GM18909 (cell line): ENCODE results near the gene HYI.
"Not testable (repeated sequence)": the region's sequence is repeated elsewhere in the genome, so short reads cannot be mapped to it uniquely, and the experiment has no call there.

ENCODE experiments used
- ATAC-seq: cut with Tn5 transposase; IDR thresholded peaks from one replicate; pipeline ENCODE4 v1.9.1; 2021; ENCODE audit warnings: mild to moderate bottlenecking; ENCODE audit not compliant: unreplicated experiment, poor library complexity

HYI gene

GRCh38 chr1:43432171-43432860, 21.4 kb downstream of the HYI start:
- ATAC-seq = no peak

- no peak for ATAC-seq
These were observed 22.1 kb downstream of the HYI start for GRCh38 chr1:43431676-43432075.

GRCh38 chr1:43430831-43431230, 22.9 kb downstream of the HYI start:
- no peak for ATAC-seq

- no peak for ATAC-seq
These were observed 25.8 kb downstream of the HYI start for GRCh38 chr1:43427941-43428340.

- ATAC-seq = no peak
These were observed 26.2 kb downstream of the HYI start for GRCh38 chr1:43427524-43427923.

- ATAC-seq = no peak
These were observed 27.5 kb downstream of the HYI start for GRCh38 chr1:43426221-43426620.

GRCh38 chr1:43425045-43425444, 28.7 kb downstream of the HYI start:
- ATAC-seq = no peak

- no peak for ATAC-seq
These were observed 29.8 kb downstream of the HYI start for GRCh38 chr1:43423672-43424550.

- ATAC-seq = no peak
These were observed 30.6 kb downstream of the HYI start for GRCh38 chr1:43422995-43423671.

GRCh38 chr1:43421976-43422750, 31.6 kb downstream of the HYI start:
- ATAC-seq = no peak

- no peak for ATAC-seq
These were observed 32.3 kb downstream of the HYI start for GRCh38 chr1:43421396-43421795.

GRCh38 chr1:43420874-43421273, 32.9 kb downstream of the HYI start:
- no peak for ATAC-seq

- no peak for ATAC-seq
These were observed 33.9 kb downstream of the HYI start for GRCh38 chr1:43419627-43420425.

GRCh38 chr1:43418858-43419257, 34.9 kb downstream of the HYI start:
- no peak for ATAC-seq

GRCh38 chr1:43415901-43416300, 37.8 kb downstream of the HYI start:
- no peak for ATAC-seq

- no peak for ATAC-seq
These were observed 39.0 kb downstream of the HYI start for GRCh38 chr1:43414634-43415223.

- not testable (repeated sequence) for ATAC-seq
These were observed 40.3 kb downstream of the HYI start for GRCh38 chr1:43413426-43413825.

- no peak for ATAC-seq
These were observed 43.2 kb downstream of the HYI start for GRCh38 chr1:43410571-43410970.

- no peak for ATAC-seq
These were observed 47.9 kb downstream of the HYI start for GRCh38 chr1:43405876-43406234.
